GM18951 (cell line): ENCODE measurements around the gene HAUS3.
"Not testable (repeated sequence)": the region's sequence is repeated elsewhere in the genome, so short reads cannot be mapped to it uniquely, and the experiment has no call there.

Experiments
- POLR2A ChIP-seq: IDR thresholded peaks from 4 replicates; pipeline ENCODE4 v1.6.1; 2011; ENCODE audit warnings: mild to moderate bottlenecking; ENCODE audit not compliant: insufficient read length, insufficient read depth; ENCODE audit errors: extremely low read depth
- in situ Hi-C: fragments of 300-500 bp; cut with MboI; formaldehyde crosslinking; loops from one replicate; pipeline ENCODE4 v1.12.0; 2022; ENCODE audit warnings: low sequenced_read_pairs, mixed read lengths, inconsistent platforms; ENCODE audit not compliant: unreplicated experiment

HAUS3 gene

GRCh38 chr4:2220016-2220630 lies 21.8 kb downstream of the HAUS3 start:
- TF ChIP-seq POLR2A: no peak
- in situ Hi-C loops: no loop called here

GRCh38 chr4:2219233-2219760 lies 22.6 kb downstream of the HAUS3 start:
- in situ Hi-C loops: no loop called here
- no peak for TF ChIP-seq POLR2A

GRCh38 chr4:2218436-2218835 lies 23.5 kb downstream of the HAUS3 start:
- in situ Hi-C loops: no loop called here
- no peak for TF ChIP-seq POLR2A

GRCh38 chr4:2217726-2218125 lies 24.2 kb downstream of the HAUS3 start:
- in situ Hi-C loops: no loop called here
- no peak for TF ChIP-seq POLR2A

- TF ChIP-seq POLR2A: no peak
- in situ Hi-C loops: no loop called here
Observed at GRCh38 chr4:2212831-2213230, 29.1 kb downstream of the HAUS3 start.

- in situ Hi-C loops: not testable (repeated sequence)
Observed at GRCh38 chr4:2202789-2203188, 39.1 kb downstream of the HAUS3 start.

- TF ChIP-seq POLR2A: no peak
- in situ Hi-C loops: no loop called here
Observed at GRCh38 chr4:2194496-2194895, 47.4 kb downstream of the HAUS3 start.

GRCh38 chr4:2193326-2193725 lies 48.6 kb downstream of the HAUS3 start:
- TF ChIP-seq POLR2A: no peak
- in situ Hi-C loops: no loop called here

- in situ Hi-C loops: no loop called here
- no peak for TF ChIP-seq POLR2A
Observed at GRCh38 chr4:2186865-2187172, 55.1 kb downstream of the HAUS3 start.

GRCh38 chr4:2186133-2186864 lies 55.6 kb downstream of the HAUS3 start:
- in situ Hi-C loops: no loop called here
- TF ChIP-seq POLR2A: no peak

- in situ Hi-C loops: no loop called here
- TF ChIP-seq POLR2A: no peak
Observed at GRCh38 chr4:2183394-2183793, 58.5 kb downstream of the HAUS3 start.

- in situ Hi-C loops: no loop called here
- no peak for TF ChIP-seq POLR2A
Observed at GRCh38 chr4:2182994-2183393, 58.9 kb downstream of the HAUS3 start.

GRCh38 chr4:2180410-2180809 lies 61.5 kb downstream of the HAUS3 start:
- no peak for TF ChIP-seq POLR2A
- in situ Hi-C loops: no loop called here

- no peak for TF ChIP-seq POLR2A
- in situ Hi-C loops: no loop called here
Observed at GRCh38 chr4:2179717-2180116, 62.2 kb downstream of the HAUS3 start.
